ENCODE measurements around the gene FER.

The FER gene

GRCh38 chr5:108953940-108954339 lies 206.2 kb downstream of the FER start:
- no peak overlapping the region for H3K9ac ChIP-seq (ENCODE audit: low read length)
- no peak overlapping the region for H2BK12ac ChIP-seq (ENCODE audit: low read length in 2 of 2)
- H3K4me3 ChIP-seq (ENCODE audit: insufficient read depth in 1 of 2, low read depth in 1 of 2, low read length in 2 of 2), result no peak overlapping the region
- H2AFZ ChIP-seq (ENCODE audit: low read depth, low read length), result no peak overlapping the region
- H3K18ac ChIP-seq (ENCODE audit: low read depth in 1 of 2, low read length in 2 of 2), result no peak overlapping the region
- H4K91ac ChIP-seq (ENCODE audit: low read length), result no peak overlapping the region
- H3K4ac ChIP-seq (ENCODE audit: low read depth in 1 of 2, low read length in 2 of 2), result no peak overlapping the region
- no peak overlapping the region for H4K8ac ChIP-seq (ENCODE audit: low read length)
- H3K4me2 ChIP-seq (ENCODE audit: low read length, poor library complexity, severe bottlenecking), result no peak overlapping the region
- H2BK120ac ChIP-seq (ENCODE audit: low read depth, low read length), result no peak overlapping the region
- H3K27ac ChIP-seq (ENCODE audit: low read length, poor library complexity, severe bottlenecking), result no peak overlapping the region
- no peaks in the 10 kb centered on the region for H3K4me1 ChIP-seq (ENCODE audit: control insufficient read depth, insufficient read depth, low read depth, low read length)
- H3K23ac ChIP-seq (ENCODE audit: low read length in 2 of 2), result no peak overlapping the region
- no peak for DNase-seq
- no peaks in the 10 kb centered on the region for H3K9me3 ChIP-seq (ENCODE audit: control insufficient read depth, low read length)
- H2AK5ac ChIP-seq (ENCODE audit: low read length, severe bottlenecking), result no peak overlapping the region
- H3K79me1 ChIP-seq (replicated peaks; ENCODE audit: low read length, poor library complexity, severe bottlenecking), result no peaks in the 10 kb centered on the region
- H3K14ac ChIP-seq (ENCODE audit: low read length in 2 of 2), result no peak overlapping the region
- no peaks in the 10 kb centered on the region for H3K27me3 ChIP-seq (ENCODE audit: control insufficient read depth in 1 of 2, insufficient read depth in 1 of 2, low read length in 2 of 2)
- no peak overlapping the region for H2BK15ac ChIP-seq (ENCODE audit: low read depth, poor library complexity, severe bottlenecking)
- no peak overlapping the region for H2BK5ac ChIP-seq (ENCODE audit: low read depth, low read length, poor library complexity, severe bottlenecking)
- peaks cover 0 to 9% of the 10 kb centered on the region in 2 experiments for H3K36me3 ChIP-seq (ENCODE audit: control insufficient read depth in 1 of 2, insufficient read depth in 2 of 2, low read depth in 1 of 2, low read length in 2 of 2)

GRCh38 chr5:108957333-108957732 lies 209.6 kb downstream of the FER start:
- Histone ChIP-seq H3K27me3 (ENCODE audit: control insufficient read depth in 1 of 2, insufficient read depth in 1 of 2, low read length in 2 of 2) (no peaks in the 10 kb centered on the region), H3K14ac (ENCODE audit: low read length in 2 of 2) (no peak overlapping the region), H4K8ac (ENCODE audit: low read length) (no peak overlapping the region), H3K79me1 (replicated peaks; ENCODE audit: low read length, poor library complexity, severe bottlenecking) (no peaks in the 10 kb centered on the region), H3K4ac (ENCODE audit: low read depth in 1 of 2, low read length in 2 of 2) (no peak overlapping the region), H3K4me3 (ENCODE audit: insufficient read depth in 1 of 2, low read depth in 1 of 2, low read length in 2 of 2) (no peak overlapping the region), H3K9ac (ENCODE audit: low read length) (no peak overlapping the region), H3K4me1 (ENCODE audit: control insufficient read depth, insufficient read depth, low read depth, low read length) (no peaks in the 10 kb centered on the region), H2BK15ac (ENCODE audit: low read depth, poor library complexity, severe bottlenecking) (no peak overlapping the region), H2BK5ac (ENCODE audit: low read depth, low read length, poor library complexity, severe bottlenecking) (no peak overlapping the region), H3K36me3 (ENCODE audit: control insufficient read depth in 1 of 2, insufficient read depth in 2 of 2, low read depth in 1 of 2, low read length in 2 of 2) (peaks cover 0 to 25% of the 10 kb centered on the region in 2 experiments), H3K23ac (ENCODE audit: low read length in 2 of 2) (no peak overlapping the region), H4K91ac (ENCODE audit: low read length) (no peak overlapping the region), H2BK120ac (ENCODE audit: low read depth, low read length) (no peak overlapping the region), H2BK12ac (ENCODE audit: low read length in 2 of 2) (no peak overlapping the region), H3K9me3 (ENCODE audit: control insufficient read depth, low read length) (no peaks in the 10 kb centered on the region), H3K27ac (ENCODE audit: low read length, poor library complexity, severe bottlenecking) (no peak overlapping the region), H2AFZ (ENCODE audit: low read depth, low read length) (no peak overlapping the region), H2AK5ac (ENCODE audit: low read length, severe bottlenecking) (no peak overlapping the region), H3K4me2 (ENCODE audit: low read length, poor library complexity, severe bottlenecking) (no peak overlapping the region), H3K18ac (ENCODE audit: low read depth in 1 of 2, low read length in 2 of 2) (no peak overlapping the region)
- no peak for DNase-seq

GRCh38 chr5:108966910-108967309 lies 219.2 kb downstream of the FER start:
- Histone ChIP-seq H2BK15ac (ENCODE audit: low read depth, poor library complexity, severe bottlenecking) (no peak overlapping the region), H3K27me3 (ENCODE audit: control insufficient read depth in 1 of 2, insufficient read depth in 1 of 2, low read length in 2 of 2) (no peaks in the 10 kb centered on the region), H3K4me1 (ENCODE audit: control insufficient read depth, insufficient read depth, low read depth, low read length) (no peaks in the 10 kb centered on the region), H2AK5ac (ENCODE audit: low read length, severe bottlenecking) (no peak overlapping the region), H3K36me3 (ENCODE audit: control insufficient read depth in 1 of 2, insufficient read depth in 2 of 2, low read depth in 1 of 2, low read length in 2 of 2) (peaks cover 5 to 22% of the 10 kb centered on the region in 2 experiments), H3K9ac (ENCODE audit: low read length) (no peak overlapping the region), H3K79me1 (replicated peaks; ENCODE audit: low read length, poor library complexity, severe bottlenecking) (peaks cover 4% of the 10 kb centered on the region), H3K14ac (ENCODE audit: low read length in 2 of 2) (no peak overlapping the region), H2BK5ac (ENCODE audit: low read depth, low read length, poor library complexity, severe bottlenecking) (no peak overlapping the region), H2AFZ (ENCODE audit: low read depth, low read length) (no peak overlapping the region), H4K8ac (ENCODE audit: low read length) (no peak overlapping the region), H2BK120ac (ENCODE audit: low read depth, low read length) (no peak overlapping the region), H3K4me3 (ENCODE audit: insufficient read depth in 1 of 2, low read depth in 1 of 2, low read length in 2 of 2) (no peak overlapping the region), H3K23ac (ENCODE audit: low read length in 2 of 2) (no peak overlapping the region), H2BK12ac (ENCODE audit: low read length in 2 of 2) (no peak overlapping the region), H3K4ac (ENCODE audit: low read depth in 1 of 2, low read length in 2 of 2) (no peak overlapping the region), H3K18ac (ENCODE audit: low read depth in 1 of 2, low read length in 2 of 2) (no peak overlapping the region), H3K9me3 (ENCODE audit: control insufficient read depth, low read length) (peaks cover 3% of the 10 kb centered on the region), H4K91ac (ENCODE audit: low read length) (no peak overlapping the region), H3K4me2 (ENCODE audit: low read length, poor library complexity, severe bottlenecking) (no peak overlapping the region), H3K27ac (ENCODE audit: low read length, poor library complexity, severe bottlenecking) (no peak overlapping the region)
- no peak for DNase-seq
- 98% methylated on average over 6 of the region's 6 CpGs for WGBS

- DNase-seq, result no peak
- H3K79me1 ChIP-seq (replicated peaks; ENCODE audit: low read length, poor library complexity, severe bottlenecking), result no peaks in the 10 kb centered on the region
- no peak overlapping the region for H3K18ac ChIP-seq (ENCODE audit: low read depth in 1 of 2, low read length in 2 of 2)
- H2BK12ac ChIP-seq (ENCODE audit: low read length in 2 of 2), result no peak overlapping the region
- H3K4me1 ChIP-seq (ENCODE audit: control insufficient read depth, insufficient read depth, low read depth, low read length), result no peaks in the 10 kb centered on the region
- no peak overlapping the region for H2AK5ac ChIP-seq (ENCODE audit: low read length, severe bottlenecking)
- no peak overlapping the region for H3K9ac ChIP-seq (ENCODE audit: low read length)
- H2AFZ ChIP-seq (ENCODE audit: low read depth, low read length), result no peak overlapping the region
- no CpG with 5 or more reads among the region's 1 CpG for WGBS
- H3K14ac ChIP-seq (ENCODE audit: low read length in 2 of 2), result no peak overlapping the region
- H3K9me3 ChIP-seq (ENCODE audit: control insufficient read depth, low read length), result no peaks in the 10 kb centered on the region
- no peak overlapping the region for H3K4me3 ChIP-seq (ENCODE audit: insufficient read depth in 1 of 2, low read depth in 1 of 2, low read length in 2 of 2)
- no peak overlapping the region for H2BK15ac ChIP-seq (ENCODE audit: low read depth, poor library complexity, severe bottlenecking)
- H4K8ac ChIP-seq (ENCODE audit: low read length), result no peak overlapping the region
- no peak overlapping the region for H2BK120ac ChIP-seq (ENCODE audit: low read depth, low read length)
- no peak overlapping the region for H3K23ac ChIP-seq (ENCODE audit: low read length in 2 of 2)
- H3K4ac ChIP-seq (ENCODE audit: low read depth in 1 of 2, low read length in 2 of 2), result no peak overlapping the region
- no peak overlapping the region for H2BK5ac ChIP-seq (ENCODE audit: low read depth, low read length, poor library complexity, severe bottlenecking)
- no peaks in the 10 kb centered on the region for H3K27me3 ChIP-seq (ENCODE audit: control insufficient read depth in 1 of 2, insufficient read depth in 1 of 2, low read length in 2 of 2)
- H4K91ac ChIP-seq (ENCODE audit: low read length), result no peak overlapping the region
- H3K27ac ChIP-seq (ENCODE audit: low read length, poor library complexity, severe bottlenecking), result no peak overlapping the region
- H3K4me2 ChIP-seq (ENCODE audit: low read length, poor library complexity, severe bottlenecking), result no peak overlapping the region
- peaks cover 0 to 20% of the 10 kb centered on the region in 2 experiments for H3K36me3 ChIP-seq (ENCODE audit: control insufficient read depth in 1 of 2, insufficient read depth in 2 of 2, low read depth in 1 of 2, low read length in 2 of 2)
Observed at GRCh38 chr5:108974594-108974993, 226.9 kb downstream of the FER start.

All from mesenchymal stem cell (in vitro differentiated cells and primary cell).